HepG2 (cell line): ENCODE measurements around the gene SDK2. TPM values are rescaled to one million over a fixed set of nuclear protein-coding genes. Genes with fewer than 3 reads are reported as not detected.
A peak's percentile ranks its signal among the peaks of the same experiment; 100 is the strongest.

Experiments
- FIP1L1 ChIP-seq: fragments of 200-400 bp; formaldehyde crosslinking; IDR thresholded peaks from 2 replicates; pipeline ENCODE4 v1.6.1; 2018; ENCODE audit warnings: low read depth, mild to moderate bottlenecking, low read length, moderate library complexity, borderline replicate concordance; ENCODE audit not compliant: insufficient read depth
- FOXP1 ChIP-seq, 2 experiments: fragments of 450-650 bp in 1 of 2; IDR thresholded peaks; 2 replicates each; pipeline ENCODE4 v1.6.1; 2017 to 2018; ENCODE audit warnings: antibody characterized with exemption in 1 of 2
- ISX ChIP-seq: sonication (generic); formaldehyde crosslinking; conservative IDR thresholded peaks from 2 replicates; pipeline ENCODE4 v1.5.0; 2020; ENCODE audit warnings: missing genetic modification reagents
- MIXL1 ChIP-seq: IDR thresholded peaks from 2 replicates; pipeline ENCODE4 v1.6.1; 2016
- PHB2 ChIP-seq: fragments of 450-650 bp; IDR thresholded peaks from 2 replicates; pipeline ENCODE4 v1.6.1; 2018; ENCODE audit not compliant: partially characterized antibody
- SNAI1 ChIP-seq: sonication (generic); formaldehyde crosslinking; IDR thresholded peaks from 2 replicates; pipeline ENCODE4 v1.5.0; 2020; ENCODE audit warnings: mild to moderate bottlenecking, missing genetic modification reagents, borderline replicate concordance
- SP1 ChIP-seq, 2 experiments: fragments of 450-650 bp in 1 of 2; sonication (generic) in 1 of 2; formaldehyde crosslinking in 1 of 2; IDR thresholded peaks; 2 replicates each; pipeline versions ENCODE4 v1.4.0 to v1.6.1; 2016 to 2020; ENCODE audit warnings: missing genetic modification reagents in 1 of 2
- U2AF2 ChIP-seq: fragments of 200-400 bp; formaldehyde crosslinking; IDR thresholded peaks from 2 replicates; pipeline ENCODE4 v1.6.1; 2017; ENCODE audit warnings: low read depth, mild to moderate bottlenecking, low read length
- ZBTB21 ChIP-seq: sonication (generic); formaldehyde crosslinking; IDR thresholded peaks from 2 replicates; pipeline ENCODE4 v1.4.0; 2020; ENCODE audit warnings: missing genetic modification reagents
- ZNF441 ChIP-seq: sonication (generic); formaldehyde crosslinking; IDR thresholded peaks from 2 replicates; pipeline ENCODE4 v1.7.0; 2021; ENCODE audit warnings: missing genetic modification reagents, borderline replicate concordance
- polyA plus RNA-seq, 8 experiments: library from polyadenylated mRNA; depleted of rRNA in 3 of 8; stranded (reverse) in 7 of 8; unstranded in 1 of 8; fragments of >200 nt; fragmentation: Illumina TruSeq in 4 of 8; extraction: Trizol in 4 of 8; gene quantifications; 2 replicates each; pipeline versions ENCODE4 v1.2.1 to v1.2.3, GENCODE V29; 2011 to 2016; ENCODE audit warnings: low read depth in 4 of 8, missing spikeins in 1 of 8, mixed read lengths in 1 of 8; ENCODE audit not compliant: insufficient read depth in 1 of 8
- total RNA-seq, 5 experiments: library from RNA; depleted of rRNA; stranded (reverse); fragments of >200 nt; fragmentation: Illumina TruSeq; extraction: Trizol; gene quantifications; 2 replicates each; pipeline ENCODE4 v1.2.3, GENCODE V29; 2016; ENCODE audit warnings: low read depth in 1 of 5
- TF ChIP-seq, protein P1 (sequence below): sonication (generic); formaldehyde crosslinking; IDR thresholded peaks from 2 replicates; pipeline ENCODE4 v1.8.1; 2022; ENCODE audit warnings: low read depth, mild to moderate bottlenecking, missing genetic modification reagents
- TF ChIP-seq, protein P2 (sequence below): sonication (generic); formaldehyde crosslinking; IDR thresholded peaks from 2 replicates; pipeline ENCODE4 v1.5.0; 2020; ENCODE audit warnings: mild to moderate bottlenecking, missing genetic modification reagents
- TF ChIP-seq, protein P3 (sequence below): sonication (generic); formaldehyde crosslinking; IDR thresholded peaks from 2 replicates; pipeline ENCODE4 v1.5.1; 2020; ENCODE audit warnings: mild to moderate bottlenecking, moderate library complexity, missing genetic modification reagents
- TF ChIP-seq, protein P4 (sequence below): sonication (generic); formaldehyde crosslinking; IDR thresholded peaks from 2 replicates; pipeline ENCODE4 v1.4.0; 2020; ENCODE audit warnings: missing genetic modification reagents

The SDK2 gene
- total and polyA plus RNA-seq, 2 of the 13 experiments (the other 11 are each of a cell fraction or from before 2014, with no cell fraction given), result not detected

DNA sequence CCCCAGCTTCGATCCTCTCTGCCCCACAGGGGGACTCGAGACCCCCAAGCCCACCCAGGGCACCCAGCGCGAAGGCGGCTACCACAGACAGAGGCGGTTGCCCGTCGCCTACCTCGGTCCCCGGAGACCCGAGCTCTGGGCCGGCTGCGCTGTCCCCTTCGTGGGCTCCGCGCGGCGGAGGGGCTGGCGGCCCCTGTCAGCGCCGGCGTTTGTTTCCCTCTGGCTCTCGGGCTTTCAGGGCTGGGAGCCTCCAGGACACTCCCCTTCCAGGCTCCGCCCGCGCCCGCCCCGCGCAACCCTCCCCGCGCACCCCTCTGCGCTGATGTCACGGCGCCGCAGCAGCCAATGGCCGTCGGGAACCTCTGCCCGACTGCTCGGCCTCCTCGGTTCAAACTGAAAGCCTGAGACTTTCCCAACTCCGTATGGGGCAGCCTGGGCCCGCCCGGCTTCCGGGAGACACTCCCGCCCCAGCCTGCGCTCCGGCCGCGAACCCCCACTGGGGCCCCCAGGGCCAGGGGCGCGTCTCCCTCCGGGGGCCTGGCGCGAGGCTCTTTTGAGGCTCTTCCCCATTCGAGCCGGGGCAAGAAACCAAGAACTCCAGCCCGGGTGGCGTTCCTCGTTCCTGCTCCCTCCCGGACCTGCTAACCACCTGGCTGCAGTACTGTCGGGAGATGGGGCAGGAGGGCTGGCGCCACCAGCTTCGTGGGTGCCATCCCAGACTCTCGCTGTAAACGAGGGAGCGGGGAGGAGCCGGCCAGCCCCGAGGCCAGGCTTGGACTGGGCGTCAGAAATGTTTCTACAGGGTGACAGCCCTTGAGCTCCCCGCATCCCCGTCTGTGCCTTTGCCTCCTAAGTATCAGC is 332.2 kb downstream of the SDK2 start, which contains the start of gene CDC42EP4 (continued):
- TF ChIP-seq, protein P1, sequence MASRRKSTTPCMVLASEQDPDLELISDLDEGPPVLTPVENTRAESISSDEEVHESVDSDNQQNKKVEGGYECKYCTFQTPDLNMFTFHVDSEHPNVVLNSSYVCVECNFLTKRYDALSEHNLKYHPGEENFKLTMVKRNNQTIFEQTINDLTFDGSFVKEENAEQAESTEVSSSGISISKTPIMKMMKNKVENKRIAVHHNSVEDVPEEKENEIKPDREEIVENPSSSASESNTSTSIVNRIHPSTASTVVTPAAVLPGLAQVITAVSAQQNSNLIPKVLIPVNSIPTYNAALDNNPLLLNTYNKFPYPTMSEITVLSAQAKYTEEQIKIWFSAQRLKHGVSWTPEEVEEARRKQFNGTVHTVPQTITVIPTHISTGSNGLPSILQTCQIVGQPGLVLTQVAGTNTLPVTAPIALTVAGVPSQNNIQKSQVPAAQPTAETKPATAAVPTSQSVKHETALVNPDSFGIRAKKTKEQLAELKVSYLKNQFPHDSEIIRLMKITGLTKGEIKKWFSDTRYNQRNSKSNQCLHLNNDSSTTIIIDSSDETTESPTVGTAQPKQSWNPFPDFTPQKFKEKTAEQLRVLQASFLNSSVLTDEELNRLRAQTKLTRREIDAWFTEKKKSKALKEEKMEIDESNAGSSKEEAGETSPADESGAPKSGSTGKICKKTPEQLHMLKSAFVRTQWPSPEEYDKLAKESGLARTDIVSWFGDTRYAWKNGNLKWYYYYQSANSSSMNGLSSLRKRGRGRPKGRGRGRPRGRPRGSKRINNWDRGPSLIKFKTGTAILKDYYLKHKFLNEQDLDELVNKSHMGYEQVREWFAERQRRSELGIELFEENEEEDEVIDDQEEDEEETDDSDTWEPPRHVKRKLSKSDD, result peak; percentile 88
- peak; percentile 81 for TF ChIP-seq ZNF441 (CRISPR knock-in tag)
- TF ChIP-seq PHB2, result no peak
- TF ChIP-seq FIP1L1, result 0 out of 2 replicates have a peak, but pooled peaks have one; percentile 11
- no peak for TF ChIP-seq U2AF2
- no peak; the same call in 1 of the 2 replicates for TF ChIP-seq ZBTB21 (CRISPR knock-in tag)
- TF ChIP-seq, protein P2, sequence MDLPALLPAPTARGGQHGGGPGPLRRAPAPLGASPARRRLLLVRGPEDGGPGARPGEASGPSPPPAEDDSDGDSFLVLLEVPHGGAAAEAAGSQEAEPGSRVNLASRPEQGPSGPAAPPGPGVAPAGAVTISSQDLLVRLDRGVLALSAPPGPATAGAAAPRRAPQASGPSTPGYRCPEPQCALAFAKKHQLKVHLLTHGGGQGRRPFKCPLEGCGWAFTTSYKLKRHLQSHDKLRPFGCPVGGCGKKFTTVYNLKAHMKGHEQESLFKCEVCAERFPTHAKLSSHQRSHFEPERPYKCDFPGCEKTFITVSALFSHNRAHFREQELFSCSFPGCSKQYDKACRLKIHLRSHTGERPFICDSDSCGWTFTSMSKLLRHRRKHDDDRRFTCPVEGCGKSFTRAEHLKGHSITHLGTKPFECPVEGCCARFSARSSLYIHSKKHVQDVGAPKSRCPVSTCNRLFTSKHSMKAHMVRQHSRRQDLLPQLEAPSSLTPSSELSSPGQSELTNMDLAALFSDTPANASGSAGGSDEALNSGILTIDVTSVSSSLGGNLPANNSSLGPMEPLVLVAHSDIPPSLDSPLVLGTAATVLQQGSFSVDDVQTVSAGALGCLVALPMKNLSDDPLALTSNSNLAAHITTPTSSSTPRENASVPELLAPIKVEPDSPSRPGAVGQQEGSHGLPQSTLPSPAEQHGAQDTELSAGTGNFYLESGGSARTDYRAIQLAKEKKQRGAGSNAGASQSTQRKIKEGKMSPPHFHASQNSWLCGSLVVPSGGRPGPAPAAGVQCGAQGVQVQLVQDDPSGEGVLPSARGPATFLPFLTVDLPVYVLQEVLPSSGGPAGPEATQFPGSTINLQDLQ (CRISPR knock-in tag), result 0 out of 2 replicates have a peak, but pooled peaks have one; percentile 23
- TF ChIP-seq, protein P3, sequence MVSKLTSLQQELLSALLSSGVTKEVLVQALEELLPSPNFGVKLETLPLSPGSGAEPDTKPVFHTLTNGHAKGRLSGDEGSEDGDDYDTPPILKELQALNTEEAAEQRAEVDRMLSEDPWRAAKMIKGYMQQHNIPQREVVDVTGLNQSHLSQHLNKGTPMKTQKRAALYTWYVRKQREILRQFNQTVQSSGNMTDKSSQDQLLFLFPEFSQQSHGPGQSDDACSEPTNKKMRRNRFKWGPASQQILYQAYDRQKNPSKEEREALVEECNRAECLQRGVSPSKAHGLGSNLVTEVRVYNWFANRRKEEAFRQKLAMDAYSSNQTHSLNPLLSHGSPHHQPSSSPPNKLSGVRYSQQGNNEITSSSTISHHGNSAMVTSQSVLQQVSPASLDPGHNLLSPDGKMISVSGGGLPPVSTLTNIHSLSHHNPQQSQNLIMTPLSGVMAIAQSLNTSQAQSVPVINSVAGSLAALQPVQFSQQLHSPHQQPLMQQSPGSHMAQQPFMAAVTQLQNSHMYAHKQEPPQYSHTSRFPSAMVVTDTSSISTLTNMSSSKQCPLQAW (CRISPR knock-in tag), result peak; percentile 75; the same call in 1 of the 2 replicates
- no peak for TF ChIP-seq FOXP1 (IDR thresholded peaks at IDR 0.05)
- 0 out of 2 replicates have a peak, but pooled peaks have one; percentile 7 for TF ChIP-seq FOXP1 (CRISPR knock-in tag; IDR thresholded peaks at IDR 0.05)
- 0 out of 2 replicates have a peak, but pooled peaks have one; percentile 4 for TF ChIP-seq SNAI1 (CRISPR knock-in tag)
- no peak for TF ChIP-seq SP1 (IDR thresholded peaks at IDR 0.05)
- TF ChIP-seq SP1 (CRISPR knock-in tag; IDR thresholded peaks at IDR 0.05), result peak; percentile 63
- TF ChIP-seq ISX, result no peak
- peak; percentile 47; the same call in 1 of the 2 replicates for TF ChIP-seq MIXL1
- TF ChIP-seq, protein P4, sequence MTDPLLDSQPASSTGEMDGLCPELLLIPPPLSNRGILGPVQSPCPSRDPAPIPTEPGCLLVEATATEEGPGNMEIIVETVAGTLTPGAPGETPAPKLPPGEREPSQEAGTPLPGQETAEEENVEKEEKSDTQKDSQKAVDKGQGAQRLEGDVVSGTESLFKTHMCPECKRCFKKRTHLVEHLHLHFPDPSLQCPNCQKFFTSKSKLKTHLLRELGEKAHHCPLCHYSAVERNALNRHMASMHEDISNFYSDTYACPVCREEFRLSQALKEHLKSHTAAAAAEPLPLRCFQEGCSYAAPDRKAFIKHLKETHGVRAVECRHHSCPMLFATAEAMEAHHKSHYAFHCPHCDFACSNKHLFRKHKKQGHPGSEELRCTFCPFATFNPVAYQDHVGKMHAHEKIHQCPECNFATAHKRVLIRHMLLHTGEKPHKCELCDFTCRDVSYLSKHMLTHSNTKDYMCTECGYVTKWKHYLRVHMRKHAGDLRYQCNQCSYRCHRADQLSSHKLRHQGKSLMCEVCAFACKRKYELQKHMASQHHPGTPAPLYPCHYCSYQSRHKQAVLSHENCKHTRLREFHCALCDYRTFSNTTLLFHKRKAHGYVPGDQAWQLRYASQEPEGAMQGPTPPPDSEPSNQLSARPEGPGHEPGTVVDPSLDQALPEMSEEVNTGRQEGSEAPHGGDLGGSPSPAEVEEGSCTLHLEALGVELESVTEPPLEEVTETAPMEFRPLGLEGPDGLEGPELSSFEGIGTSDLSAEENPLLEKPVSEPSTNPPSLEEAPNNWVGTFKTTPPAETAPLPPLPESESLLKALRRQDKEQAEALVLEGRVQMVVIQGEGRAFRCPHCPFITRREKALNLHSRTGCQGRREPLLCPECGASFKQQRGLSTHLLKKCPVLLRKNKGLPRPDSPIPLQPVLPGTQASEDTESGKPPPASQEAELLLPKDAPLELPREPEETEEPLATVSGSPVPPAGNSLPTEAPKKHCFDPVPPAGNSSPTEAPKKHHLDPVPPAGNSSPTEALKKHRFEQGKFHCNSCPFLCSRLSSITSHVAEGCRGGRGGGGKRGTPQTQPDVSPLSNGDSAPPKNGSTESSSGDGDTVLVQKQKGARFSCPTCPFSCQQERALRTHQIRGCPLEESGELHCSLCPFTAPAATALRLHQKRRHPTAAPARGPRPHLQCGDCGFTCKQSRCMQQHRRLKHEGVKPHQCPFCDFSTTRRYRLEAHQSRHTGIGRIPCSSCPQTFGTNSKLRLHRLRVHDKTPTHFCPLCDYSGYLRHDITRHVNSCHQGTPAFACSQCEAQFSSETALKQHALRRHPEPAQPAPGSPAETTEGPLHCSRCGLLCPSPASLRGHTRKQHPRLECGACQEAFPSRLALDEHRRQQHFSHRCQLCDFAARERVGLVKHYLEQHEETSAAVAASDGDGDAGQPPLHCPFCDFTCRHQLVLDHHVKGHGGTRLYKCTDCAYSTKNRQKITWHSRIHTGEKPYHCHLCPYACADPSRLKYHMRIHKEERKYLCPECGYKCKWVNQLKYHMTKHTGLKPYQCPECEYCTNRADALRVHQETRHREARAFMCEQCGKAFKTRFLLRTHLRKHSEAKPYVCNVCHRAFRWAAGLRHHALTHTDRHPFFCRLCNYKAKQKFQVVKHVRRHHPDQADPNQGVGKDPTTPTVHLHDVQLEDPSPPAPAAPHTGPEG (CRISPR knock-in tag), result peak; percentile 86; the same call in 1 of the 2 replicates
